Measurements from ENCODE around the gene DALRD3.

DNA sequence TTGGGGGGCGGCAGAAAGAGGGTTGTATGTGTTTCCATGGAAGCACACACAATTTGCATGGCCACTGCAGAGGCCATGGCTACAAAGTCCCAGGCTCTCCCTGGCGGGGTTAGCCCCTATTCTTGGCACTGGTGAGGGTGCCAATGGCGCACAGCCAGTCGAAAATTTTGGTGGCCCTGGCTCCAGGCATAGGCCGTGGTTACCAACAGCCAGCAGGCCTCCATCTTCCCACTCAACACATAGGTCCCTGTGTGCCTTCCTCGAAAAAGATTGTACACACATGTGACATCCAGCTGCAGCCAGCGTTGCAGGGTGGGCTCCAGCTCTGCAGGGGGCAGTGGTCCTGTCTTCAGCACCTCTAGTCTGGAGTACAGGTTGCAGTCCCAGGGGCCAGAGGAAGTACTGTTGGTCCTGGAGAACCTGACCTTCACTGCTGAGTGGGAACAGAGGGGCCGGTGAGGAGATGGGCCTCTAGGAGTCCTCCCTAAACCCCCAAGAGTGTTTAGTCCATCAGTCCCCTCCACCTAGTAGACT lies 21.2 kb downstream of the DALRD3 start:
- TF ChIP-seq, protein P1, sequence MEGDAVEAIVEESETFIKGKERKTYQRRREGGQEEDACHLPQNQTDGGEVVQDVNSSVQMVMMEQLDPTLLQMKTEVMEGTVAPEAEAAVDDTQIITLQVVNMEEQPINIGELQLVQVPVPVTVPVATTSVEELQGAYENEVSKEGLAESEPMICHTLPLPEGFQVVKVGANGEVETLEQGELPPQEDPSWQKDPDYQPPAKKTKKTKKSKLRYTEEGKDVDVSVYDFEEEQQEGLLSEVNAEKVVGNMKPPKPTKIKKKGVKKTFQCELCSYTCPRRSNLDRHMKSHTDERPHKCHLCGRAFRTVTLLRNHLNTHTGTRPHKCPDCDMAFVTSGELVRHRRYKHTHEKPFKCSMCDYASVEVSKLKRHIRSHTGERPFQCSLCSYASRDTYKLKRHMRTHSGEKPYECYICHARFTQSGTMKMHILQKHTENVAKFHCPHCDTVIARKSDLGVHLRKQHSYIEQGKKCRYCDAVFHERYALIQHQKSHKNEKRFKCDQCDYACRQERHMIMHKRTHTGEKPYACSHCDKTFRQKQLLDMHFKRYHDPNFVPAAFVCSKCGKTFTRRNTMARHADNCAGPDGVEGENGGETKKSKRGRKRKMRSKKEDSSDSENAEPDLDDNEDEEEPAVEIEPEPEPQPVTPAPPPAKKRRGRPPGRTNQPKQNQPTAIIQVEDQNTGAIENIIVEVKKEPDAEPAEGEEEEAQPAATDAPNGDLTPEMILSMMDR (IDR thresholded peaks at IDR 0.05; ENCODE audit: insufficient read depth, low read length) = no peak
- no peak for TF ChIP-seq POLR2AphosphoS5 (IDR thresholded peaks at IDR 0.05; ENCODE audit: low read depth)
